ENCODE measurements around the gene REG4.

DNA sequence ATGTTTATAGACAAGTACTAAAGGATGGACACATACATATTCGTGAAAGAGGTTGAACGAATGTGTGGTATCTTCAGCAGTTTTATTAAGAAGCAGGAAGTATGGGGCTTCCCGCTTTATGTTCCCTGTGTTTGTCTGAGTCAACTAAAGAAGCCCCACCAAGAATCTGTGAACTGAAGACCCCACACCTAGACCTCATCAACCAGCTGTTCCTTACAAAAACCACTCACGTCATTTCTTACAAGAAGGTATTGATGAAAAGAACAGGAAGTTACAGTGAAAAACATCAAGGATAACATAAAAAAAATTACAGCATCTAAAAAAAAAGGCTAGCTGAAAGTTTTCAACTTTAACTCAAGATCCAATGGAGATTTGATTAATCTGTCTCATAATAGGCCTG, 12.3 kb downstream of the REG4 start:
- no peak for TF ChIP-seq GATA2 (IDR thresholded peaks at IDR 0.05; ENCODE audit: low read depth, low read length)
- no peak for TF ChIP-seq GATA3 (IDR thresholded peaks at IDR 0.05; ENCODE audit: low read depth, low read length)
